SK-N-MC (cell line): ENCODE results near the gene C1orf50.
A peak's percentile ranks its signal among the peaks of the same experiment; 100 is the strongest.
"Not testable (repeated sequence)": the region's sequence is repeated elsewhere in the genome, so short reads cannot be mapped to it uniquely, and the experiment has no call there.

ENCODE experiments used
- DNase-seq: peaks from one replicate; pipeline ENCODE4 v3.0.0-alpha.2; 2011; ENCODE audit warnings: low read depth, low spot score
- H3K27ac ChIP-seq: fragments of 200-600 bp; sonication (generic); 2 replicates; pipeline ENCODE4 v1.5.1; 2016; ENCODE audit warnings: mixed run types
- H3K36me3 ChIP-seq: fragments of 200-600 bp; sonication (generic); 2 replicates; pipeline ENCODE4 v1.6.1; 2017; ENCODE audit warnings: antibody characterized with exemption, low read length, mixed read lengths; ENCODE audit not compliant: insufficient read depth
- H3K4me3 ChIP-seq: fragments of 200-600 bp; sonication (generic); 2 replicates; pipeline ENCODE4 v1.5.1; 2016
- H3K9ac ChIP-seq: fragments of 200-600 bp; sonication (generic); 2 replicates; pipeline ENCODE4 v1.8.0; 2017; ENCODE audit warnings: mixed run types, mixed read lengths; ENCODE audit not compliant: insufficient read length
- H3K9me3 ChIP-seq: fragments of 200-600 bp; sonication (generic); 2 replicates; pipeline ENCODE4 v1.6.1; 2017; ENCODE audit warnings: low read depth, mild to moderate bottlenecking, antibody characterized with exemption, low read length, moderate library complexity, mixed read lengths
- EZH2 ChIP-seq: fragments of 200-600 bp; sonication (generic); IDR thresholded peaks from one replicate; pipeline ENCODE4 v1.6.1; 2017; ENCODE audit warnings: antibody characterized with exemption
- FOXP2 ChIP-seq: optimal IDR thresholded peaks from 2 replicates; pipeline ENCODE3; 2011; ENCODE audit warnings: mild to moderate bottlenecking, moderate library complexity; ENCODE audit not compliant: insufficient read depth; ENCODE audit errors: extremely low read length, control extremely low read depth
- POLR2AphosphoS5 ChIP-seq: IDR thresholded peaks from 2 replicates; pipeline ENCODE4 v1.6.1; 2012; ENCODE audit warnings: mild to moderate bottlenecking, low read depth, low read length, borderline replicate concordance

The C1orf50 gene

GRCh38 chr1:42766741-42767509, at the start of gene C1orf50, which contains the start of gene P3H1:
TSS of gene C1orf50 (plus strand) at chr1:42767249. CDS start at chr1:42767312, 63 bp downstream.
TSS of gene P3H1 (minus strand) at chr1:42767028. CDS start at chr1:42766971, 57 bp downstream.
- Histone ChIP-seq H3K4me3 (peak within 1 kb of the TSS; percentile 84), H3K36me3 (peaks cover 3% of the 10 kb centered on the region; the same call in 1 of the 2 replicates), H3K9me3 (no peaks in the 10 kb centered on the region), H3K27ac (no peak within 1 kb of the TSS), H3K9ac (peak within 1 kb of the TSS; percentile 92)
- TF ChIP-seq FOXP2 (no peak), POLR2AphosphoS5 (peak; percentile 99)
- DNase-seq: peak; percentile 93

GRCh38 chr1:42720868-42721267, 46.2 kb upstream of the C1orf50 start:
- H3K36me3 ChIP-seq: peaks cover 10% of the 10 kb centered on the region; the same call in 1 of the 2 replicates
- DNase-seq: no peak
- H3K9ac ChIP-seq: no peak overlapping the region
- TF ChIP-seq FOXP2 (no peak), POLR2AphosphoS5 (no peak), EZH2 (no peak)
- H3K27ac ChIP-seq: no peak overlapping the region
- no peak overlapping the region for H3K4me3 ChIP-seq
- no peaks in the 10 kb centered on the region for H3K9me3 ChIP-seq

- Histone ChIP-seq H3K36me3 (0 out of 2 replicates have a peak, but pooled peaks cover 7% of the 10 kb centered on the region), H3K27ac (no peak overlapping the region), H3K4me3 (no peak overlapping the region), H3K9me3 (no peaks in the 10 kb centered on the region), H3K9ac (no peak overlapping the region)
- no peak for TF ChIP-seq POLR2AphosphoS5
- no peak for TF ChIP-seq FOXP2
- TF ChIP-seq EZH2: no peak
- DNase-seq: no peak
These were observed 45.1 kb upstream of the C1orf50 start for GRCh38 chr1:42721926-42722325.

GRCh38 chr1:42722403-42722802, 44.6 kb upstream of the C1orf50 start:
- DNase-seq, H3K36me3 ChIP-seq, H3K9me3 ChIP-seq, H3K4me3 ChIP-seq, H3K27ac ChIP-seq, H3K9ac ChIP-seq: not testable (repeated sequence)

GRCh38 chr1:42723511-42723910, 43.5 kb upstream of the C1orf50 start:
- Histone ChIP-seq H3K36me3 (no peaks in the 10 kb centered on the region), H3K9ac (no peak overlapping the region), H3K4me3 (no peak overlapping the region), H3K27ac (no peak overlapping the region), H3K9me3 (no peaks in the 10 kb centered on the region)
- TF ChIP-seq FOXP2: no peak
- no peak for TF ChIP-seq EZH2
- no peak for TF ChIP-seq POLR2AphosphoS5
- no peak for DNase-seq

- H3K9ac ChIP-seq, DNase-seq, H3K4me3 ChIP-seq, H3K9me3 ChIP-seq, H3K27ac ChIP-seq, H3K36me3 ChIP-seq: not testable (repeated sequence)
These were observed 41.2 kb upstream of the C1orf50 start for GRCh38 chr1:42725820-42726219.

- no peak for DNase-seq
- Histone ChIP-seq H3K9ac (no peak overlapping the region), H3K27ac (no peak overlapping the region), H3K36me3 (no peaks in the 10 kb centered on the region), H3K9me3 (no peaks in the 10 kb centered on the region), H3K4me3 (no peak overlapping the region)
- no peak for TF ChIP-seq POLR2AphosphoS5
- no peak for TF ChIP-seq FOXP2
- TF ChIP-seq EZH2: no peak
These were observed 37.0 kb upstream of the C1orf50 start for GRCh38 chr1:42730002-42730401.

GRCh38 chr1:42730988-42731387, 36.1 kb upstream of the C1orf50 start:
- Histone ChIP-seq H3K4me3 (no peak overlapping the region), H3K9ac (no peak overlapping the region), H3K36me3 (no peaks in the 10 kb centered on the region), H3K9me3 (no peaks in the 10 kb centered on the region), H3K27ac (no peak overlapping the region)
- TF ChIP-seq POLR2AphosphoS5 (no peak), FOXP2 (no peak), EZH2 (no peak)
- DNase-seq: no peak

- no peak overlapping the region for H3K27ac ChIP-seq
- no peak overlapping the region for H3K9ac ChIP-seq
- H3K36me3 ChIP-seq: no peaks in the 10 kb centered on the region
- TF ChIP-seq FOXP2: no peak
- TF ChIP-seq POLR2AphosphoS5: no peak
- no peak for TF ChIP-seq EZH2
- H3K9me3 ChIP-seq: no peaks in the 10 kb centered on the region
- no peak overlapping the region for H3K4me3 ChIP-seq
- DNase-seq: no peak
These were observed 35.5 kb upstream of the C1orf50 start for GRCh38 chr1:42731585-42731984.
